ENCODE data around the gene FAM83B.
"Not testable (repeated sequence)": the region's sequence is repeated elsewhere in the genome, so short reads cannot be mapped to it uniquely, and the experiment has no call there.

Gene FAM83B, protein sequence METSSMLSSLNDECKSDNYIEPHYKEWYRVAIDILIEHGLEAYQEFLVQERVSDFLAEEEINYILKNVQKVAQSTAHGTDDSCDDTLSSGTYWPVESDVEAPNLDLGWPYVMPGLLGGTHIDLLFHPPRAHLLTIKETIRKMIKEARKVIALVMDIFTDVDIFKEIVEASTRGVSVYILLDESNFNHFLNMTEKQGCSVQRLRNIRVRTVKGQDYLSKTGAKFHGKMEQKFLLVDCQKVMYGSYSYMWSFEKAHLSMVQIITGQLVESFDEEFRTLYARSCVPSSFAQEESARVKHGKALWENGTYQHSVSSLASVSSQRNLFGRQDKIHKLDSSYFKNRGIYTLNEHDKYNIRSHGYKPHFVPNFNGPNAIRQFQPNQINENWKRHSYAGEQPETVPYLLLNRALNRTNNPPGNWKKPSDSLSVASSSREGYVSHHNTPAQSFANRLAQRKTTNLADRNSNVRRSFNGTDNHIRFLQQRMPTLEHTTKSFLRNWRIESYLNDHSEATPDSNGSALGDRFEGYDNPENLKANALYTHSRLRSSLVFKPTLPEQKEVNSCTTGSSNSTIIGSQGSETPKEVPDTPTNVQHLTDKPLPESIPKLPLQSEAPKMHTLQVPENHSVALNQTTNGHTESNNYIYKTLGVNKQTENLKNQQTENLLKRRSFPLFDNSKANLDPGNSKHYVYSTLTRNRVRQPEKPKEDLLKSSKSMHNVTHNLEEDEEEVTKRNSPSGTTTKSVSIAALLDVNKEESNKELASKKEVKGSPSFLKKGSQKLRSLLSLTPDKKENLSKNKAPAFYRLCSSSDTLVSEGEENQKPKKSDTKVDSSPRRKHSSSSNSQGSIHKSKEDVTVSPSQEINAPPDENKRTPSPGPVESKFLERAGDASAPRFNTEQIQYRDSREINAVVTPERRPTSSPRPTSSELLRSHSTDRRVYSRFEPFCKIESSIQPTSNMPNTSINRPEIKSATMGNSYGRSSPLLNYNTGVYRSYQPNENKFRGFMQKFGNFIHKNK

DNA sequence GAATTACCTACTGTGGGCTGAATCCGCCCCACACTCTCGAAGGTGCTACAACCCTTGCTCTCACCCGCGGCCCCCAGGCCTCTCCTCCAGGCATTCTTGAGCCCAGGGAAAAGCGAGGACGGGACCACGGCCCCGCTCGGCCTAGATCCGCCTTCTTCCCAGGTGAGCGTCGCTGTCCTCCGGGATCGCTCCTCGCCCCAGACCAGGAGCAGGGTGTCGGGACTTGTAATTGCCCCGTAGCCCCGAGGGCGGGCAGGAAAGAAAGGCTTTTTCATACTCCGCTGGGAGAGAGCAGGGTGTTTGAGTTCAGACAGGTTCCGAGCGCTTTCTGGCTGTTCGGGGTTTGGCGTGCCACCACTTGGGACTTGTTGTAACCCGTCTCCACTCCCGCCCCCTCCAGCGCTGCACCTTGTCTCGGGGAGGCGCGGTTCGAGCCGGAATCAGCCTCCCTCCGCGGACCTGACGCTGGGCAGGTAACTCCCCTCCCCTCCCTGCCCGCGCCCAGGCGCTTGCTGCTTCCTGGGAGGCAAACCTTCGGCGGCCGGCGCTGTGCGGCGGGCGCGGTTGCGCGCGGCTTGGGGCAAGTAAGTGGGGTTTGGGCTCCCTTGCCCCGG, at the start of gene FAM83B:
Gene FAM83B, plus strand, starts transcription at position 529 of the 614 bp plus-strand sequence. CDS start 23,476 bp downstream, outside the sequence.
- no peak for DNase-seq

DNA sequence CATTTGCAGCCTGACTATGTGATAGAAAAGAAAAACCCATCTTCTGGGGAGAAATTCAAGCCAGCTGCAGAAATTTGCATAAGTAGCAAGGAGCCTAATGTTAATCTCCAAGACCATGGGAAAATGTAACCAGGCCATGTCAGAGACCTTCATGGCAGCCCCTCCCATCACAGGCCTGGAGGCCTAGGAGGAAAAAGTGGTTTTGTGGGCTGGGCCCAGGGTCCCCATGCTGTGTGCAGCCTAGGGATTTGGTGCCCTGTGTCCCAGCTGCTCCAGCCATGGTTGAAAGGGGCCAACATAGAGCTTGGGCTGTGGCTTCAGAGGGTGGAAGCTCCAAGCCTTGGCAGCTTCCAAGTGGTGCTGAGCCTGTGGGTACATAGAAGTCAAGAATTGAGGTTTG, 49.7 kb upstream of the FAM83B start:
- not testable (repeated sequence) for DNase-seq

DNA sequence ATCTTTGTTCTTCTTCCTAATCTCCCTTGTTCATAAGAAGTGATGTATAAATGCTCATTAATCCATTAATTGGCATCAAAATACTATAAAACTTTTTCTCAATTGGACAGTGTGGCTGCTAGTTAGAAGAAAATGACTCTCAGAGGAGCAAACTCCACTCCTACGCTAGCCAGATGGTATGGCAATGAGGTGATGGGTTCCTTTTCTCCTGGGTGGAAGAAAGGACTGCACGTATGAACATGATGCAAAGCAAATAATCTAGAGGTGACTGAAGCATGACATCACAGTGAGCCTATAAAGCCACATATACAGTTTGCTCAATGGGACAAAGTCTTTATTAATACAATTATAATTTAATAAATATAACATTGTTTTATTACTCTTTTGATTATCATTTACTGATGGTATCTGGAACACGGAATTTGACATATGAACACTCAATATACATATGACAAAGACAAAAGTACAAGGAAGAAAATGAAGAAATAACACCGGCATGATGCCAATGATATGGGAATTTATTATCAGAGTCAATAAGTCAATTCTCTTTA, 46.4 kb upstream of the FAM83B start:
- no peak for DNase-seq

DNA sequence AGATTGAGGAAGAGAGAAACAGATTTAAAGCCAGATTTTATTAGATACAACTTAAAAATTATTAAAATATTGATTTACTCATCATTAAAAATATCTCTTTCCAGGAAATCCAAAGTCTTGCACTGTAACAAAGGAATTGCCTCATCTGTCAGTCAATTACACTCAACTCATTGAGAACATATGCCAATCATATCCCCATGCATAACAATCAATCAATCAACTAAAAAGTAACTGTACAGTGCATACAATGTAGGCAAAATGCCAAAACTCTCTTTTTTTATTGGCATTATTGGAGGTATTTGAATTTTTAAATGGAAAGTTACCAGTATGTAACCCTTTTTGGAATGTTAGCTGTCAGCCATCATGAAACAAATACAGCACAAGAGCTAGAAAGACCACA, 45.3 kb upstream of the FAM83B start:
- DNase-seq, result no peak

DNA sequence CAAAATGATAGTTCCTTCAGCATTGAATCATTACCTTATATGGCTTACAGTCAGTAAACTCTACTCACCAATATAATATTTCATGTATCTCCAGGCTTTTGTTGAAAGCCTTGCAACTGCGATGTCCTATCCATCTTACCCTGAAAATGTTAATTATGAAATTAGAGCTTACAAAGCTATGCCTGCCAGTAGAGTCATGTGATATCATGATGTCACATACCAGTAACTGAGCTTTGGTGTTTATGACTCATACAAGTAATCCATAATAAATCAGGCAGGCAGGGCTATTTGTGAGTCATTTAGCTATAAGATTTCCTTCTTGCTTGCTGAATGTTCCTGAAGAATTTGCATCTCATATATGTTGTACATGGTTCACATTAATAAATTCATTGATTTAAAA, 44.9 kb upstream of the FAM83B start:
- no peak for DNase-seq

DNA sequence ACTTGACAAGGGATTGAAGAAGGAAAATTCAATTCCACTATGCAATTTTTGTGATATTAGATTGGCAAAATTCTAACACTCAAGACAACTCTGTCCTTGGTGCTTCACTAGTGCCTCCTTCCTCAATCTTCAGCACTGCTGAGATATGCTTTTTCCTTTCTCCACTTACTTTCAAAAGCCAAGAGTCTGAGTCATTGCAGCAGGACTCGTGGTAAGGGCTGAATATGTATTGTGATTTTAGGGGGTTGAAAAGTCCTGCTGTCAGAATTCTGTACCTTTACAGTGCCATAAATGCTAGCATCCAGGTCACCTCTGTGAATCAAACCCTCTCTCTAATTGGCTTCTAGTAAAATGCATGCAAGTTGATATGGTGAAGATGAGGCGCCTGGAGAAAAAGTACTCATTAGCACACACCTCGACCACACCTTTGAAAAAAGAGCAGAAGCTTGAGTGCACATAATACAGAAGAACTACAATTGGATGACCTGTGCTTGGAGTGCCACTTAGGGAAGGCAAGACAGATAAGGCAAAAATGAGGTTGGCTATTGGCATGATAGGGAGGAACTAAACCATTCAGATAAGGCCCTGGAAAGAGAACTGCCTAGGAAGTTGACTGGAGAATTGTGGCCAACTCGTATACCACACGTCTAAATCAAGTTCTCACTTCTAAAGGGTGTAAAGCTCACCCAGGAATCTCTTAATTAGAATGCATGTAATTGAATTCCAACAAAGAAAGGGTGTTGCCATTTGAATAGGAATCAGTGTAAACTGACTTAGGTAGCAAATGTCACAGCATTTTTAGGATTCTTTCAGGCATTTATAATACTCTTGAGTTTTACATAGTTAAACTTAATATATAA, 43.6 kb upstream of the FAM83B start:
- no peak for DNase-seq

DNA sequence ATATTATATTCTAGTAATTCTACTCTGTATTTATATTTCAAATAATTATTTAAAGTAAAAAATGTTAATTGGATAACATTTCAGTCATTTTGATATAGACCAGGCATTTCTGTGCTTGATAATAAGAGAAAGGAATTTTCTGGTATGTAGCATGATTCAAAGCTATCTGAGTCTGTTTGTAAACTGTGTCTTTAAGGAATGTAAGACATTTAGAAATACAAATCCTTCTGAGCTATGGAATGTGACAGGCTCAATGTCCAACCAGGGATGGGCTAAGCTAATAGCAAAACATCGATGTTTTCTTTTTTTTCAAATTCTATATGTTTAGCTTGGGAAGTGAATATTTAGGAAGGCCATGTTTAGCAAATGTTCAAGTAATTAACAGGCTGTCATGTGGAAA, 41.5 kb upstream of the FAM83B start:
- no peak for DNase-seq

DNA sequence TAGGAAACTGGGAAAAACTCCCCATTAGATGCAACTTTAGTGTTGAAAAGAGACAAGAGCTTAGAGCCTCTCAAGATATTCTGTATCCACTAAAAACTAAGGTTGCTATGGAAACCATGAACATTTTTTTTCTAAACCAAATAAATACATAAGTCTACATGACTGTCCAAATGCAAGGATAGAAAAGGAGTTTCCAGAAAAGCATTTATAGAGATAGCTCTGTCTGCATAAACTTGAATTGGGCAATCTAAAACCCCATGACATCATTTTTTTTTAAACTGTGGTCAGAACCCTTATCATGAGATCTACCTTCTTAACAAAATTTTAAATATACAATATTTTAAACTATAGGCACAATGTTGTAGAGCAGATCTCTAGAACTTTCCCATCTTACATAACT, 36.4 kb upstream of the FAM83B start:
- DNase-seq, result no peak

DNA sequence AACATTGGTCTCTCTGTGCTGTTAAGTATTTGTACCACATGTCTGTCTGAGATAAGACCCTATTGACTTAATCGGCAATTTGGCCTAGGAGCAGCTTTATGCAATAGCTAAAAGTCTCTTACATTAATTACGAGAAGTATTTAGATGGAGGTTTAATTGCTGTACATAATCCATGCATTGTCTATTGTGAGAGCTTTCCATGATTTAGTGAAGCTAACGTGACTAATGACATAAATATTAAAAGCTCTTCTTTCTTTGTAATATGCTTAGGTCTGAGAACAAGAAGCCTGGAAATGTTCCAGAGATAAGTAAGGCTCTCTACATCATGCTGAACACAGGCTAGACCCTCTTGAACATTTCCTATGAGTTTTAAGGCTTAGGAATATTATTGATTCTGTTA, 32.7 kb upstream of the FAM83B start:
- no peak for DNase-seq

DNA sequence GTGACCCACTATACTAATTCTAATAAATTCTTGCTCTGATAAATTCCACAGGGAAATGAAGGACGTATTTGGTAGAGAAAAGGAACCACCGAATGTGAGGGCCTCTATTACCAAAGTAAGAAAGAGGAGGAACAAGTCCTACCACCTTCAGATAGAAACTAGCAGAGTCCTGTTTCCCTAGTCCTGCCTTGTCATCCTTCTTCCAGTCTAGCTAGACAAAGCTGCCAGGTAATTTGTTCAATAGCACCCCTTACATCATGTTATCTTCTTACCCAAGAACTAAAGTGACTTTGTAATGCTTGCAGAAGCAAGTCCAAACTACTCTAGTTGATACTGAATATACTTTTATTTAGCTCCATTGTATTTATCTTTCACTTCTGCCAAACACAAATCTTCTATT, 29.3 kb upstream of the FAM83B start:
- no peak for DNase-seq

DNA sequence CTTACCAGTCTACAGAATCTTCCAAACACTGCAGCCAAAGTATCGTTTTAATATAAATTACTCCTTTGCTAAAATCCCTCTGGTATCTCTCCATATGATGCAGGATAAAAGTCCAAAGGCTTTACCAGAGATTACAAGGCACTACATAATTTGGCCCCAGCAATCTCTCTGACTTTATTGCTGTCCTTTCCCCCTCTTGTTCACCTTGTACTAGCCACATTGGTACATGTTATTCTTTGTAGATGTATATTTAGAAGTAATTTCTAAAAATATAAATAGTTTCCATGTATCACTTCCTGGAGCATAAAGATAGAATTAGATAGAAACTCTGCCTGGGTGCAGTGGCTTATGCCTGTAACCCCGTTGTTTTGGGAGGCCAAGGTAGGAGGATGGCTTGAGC, 28.7 kb upstream of the FAM83B start:
- no peak for DNase-seq

DNA sequence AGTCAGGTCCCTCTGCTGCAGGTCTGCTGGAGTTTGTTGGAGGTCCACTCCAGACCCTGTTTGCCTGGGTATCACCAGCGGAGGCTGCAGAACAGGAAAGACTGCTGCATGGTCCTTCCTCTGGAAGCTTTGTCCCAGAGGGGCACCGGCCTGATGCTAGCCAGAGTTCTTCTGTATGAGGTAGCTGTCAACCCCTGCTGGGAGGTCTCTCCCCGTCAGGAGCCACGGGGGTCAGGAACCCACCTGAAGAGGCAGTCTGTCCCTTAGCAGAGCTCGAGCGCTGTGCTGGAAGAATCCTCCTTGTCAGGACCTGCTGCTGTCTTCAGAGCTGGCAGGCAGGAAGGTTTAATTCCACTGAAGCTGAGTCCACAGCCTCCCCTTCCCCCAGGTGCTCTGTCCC, 22.3 kb upstream of the FAM83B start:
- not testable (repeated sequence) for DNase-seq

DNA sequence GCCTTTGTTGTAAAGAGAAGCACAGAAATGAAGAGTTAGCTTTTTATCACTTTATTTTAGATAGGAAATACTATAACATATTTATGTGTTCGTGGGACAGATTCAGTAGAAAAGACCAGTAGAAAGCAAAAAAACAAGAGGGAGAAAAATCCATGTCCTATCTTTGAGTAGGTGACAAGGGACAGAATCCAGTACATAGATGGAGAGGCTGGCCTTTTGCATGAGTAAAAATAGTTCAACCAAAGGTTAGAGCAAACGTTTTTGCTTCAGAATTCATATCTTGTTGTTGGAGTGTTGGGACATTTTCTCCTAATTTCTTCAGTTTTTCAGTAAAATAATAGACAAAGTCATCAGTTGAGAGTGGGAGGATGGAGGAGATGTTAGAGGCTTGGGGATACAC, 19.6 kb upstream of the FAM83B start:
- DNase-seq, result no peak

DNA sequence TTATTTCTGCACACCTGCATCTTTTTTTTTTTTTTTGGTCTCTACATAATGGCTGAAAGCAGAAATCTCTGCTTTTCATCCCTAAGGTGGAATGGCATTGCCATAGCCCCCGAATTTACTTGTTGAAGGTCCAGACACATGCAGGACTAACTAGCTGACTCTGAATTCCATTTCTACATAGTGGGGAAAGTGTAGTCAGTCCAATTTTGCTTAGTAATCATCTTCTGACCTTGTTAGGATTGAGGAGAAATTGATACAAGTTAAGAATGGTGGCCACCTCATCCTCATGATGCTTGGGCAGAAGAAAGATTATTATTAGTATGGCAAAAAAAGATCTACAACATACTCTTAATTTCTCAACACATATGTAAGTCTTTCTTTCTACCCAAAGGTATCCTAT, 16.4 kb upstream of the FAM83B start:
- DNase-seq, result no peak

DNA sequence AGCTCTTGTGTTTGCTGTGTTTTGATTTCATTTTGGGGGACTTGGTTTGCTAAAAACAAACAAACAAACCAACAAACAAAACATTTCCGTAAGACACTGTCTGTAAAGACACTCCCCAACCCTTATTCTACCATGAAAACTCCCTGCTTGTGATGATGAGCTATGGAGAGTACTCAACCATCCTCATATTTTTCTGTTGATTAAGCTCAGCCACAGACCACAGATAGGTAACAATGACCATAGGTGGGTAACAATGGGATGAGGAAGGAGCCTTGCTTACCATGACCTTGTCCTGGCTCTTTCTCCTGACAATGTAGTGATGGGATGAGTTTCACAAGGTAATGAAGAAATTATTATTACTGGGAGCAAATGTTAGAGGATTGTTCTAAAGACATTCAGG, 11.4 kb upstream of the FAM83B start:
- DNase-seq, result no peak

DNA sequence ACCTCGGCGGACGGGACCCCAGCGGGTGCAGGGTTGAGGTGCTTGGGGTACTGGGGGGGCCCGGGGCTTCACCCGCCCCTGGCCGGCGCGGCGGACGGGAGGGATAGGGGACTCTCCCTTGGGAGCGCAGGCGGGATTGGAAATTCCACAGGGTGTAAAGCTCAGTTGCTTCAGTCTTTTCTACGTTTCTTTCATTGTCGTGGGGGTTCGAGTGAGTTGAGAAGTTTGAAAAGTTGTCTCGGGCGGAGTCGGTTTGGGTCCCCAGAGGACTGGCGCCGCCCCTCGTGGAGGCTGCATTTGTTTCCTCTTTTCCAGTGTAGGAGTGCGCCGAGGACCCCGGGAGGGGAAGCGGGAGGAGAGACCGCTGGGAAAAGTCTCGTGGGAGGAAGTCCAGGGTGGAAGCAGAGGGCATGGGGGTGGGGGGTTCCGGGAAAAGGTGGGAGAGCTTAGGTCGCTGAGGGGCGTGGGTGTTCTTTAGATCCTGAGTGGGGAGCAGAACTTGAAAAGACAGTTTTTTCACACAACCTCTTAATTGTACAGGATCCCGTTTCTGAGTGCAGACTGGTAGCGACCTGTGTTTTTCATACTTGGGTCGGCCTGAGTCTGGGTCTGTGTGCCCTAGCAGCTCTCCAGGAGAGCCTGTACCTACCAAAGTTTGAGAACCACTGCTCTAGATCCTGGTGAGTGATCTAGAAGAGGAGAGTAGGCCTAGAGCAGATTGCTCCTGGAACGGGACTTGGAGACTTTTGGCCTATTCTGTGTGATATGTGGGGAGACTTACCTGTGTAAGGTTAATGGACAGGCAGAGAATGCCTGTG, 495 bp downstream of the FAM83B start:
- DNase-seq, result no peak

DNA sequence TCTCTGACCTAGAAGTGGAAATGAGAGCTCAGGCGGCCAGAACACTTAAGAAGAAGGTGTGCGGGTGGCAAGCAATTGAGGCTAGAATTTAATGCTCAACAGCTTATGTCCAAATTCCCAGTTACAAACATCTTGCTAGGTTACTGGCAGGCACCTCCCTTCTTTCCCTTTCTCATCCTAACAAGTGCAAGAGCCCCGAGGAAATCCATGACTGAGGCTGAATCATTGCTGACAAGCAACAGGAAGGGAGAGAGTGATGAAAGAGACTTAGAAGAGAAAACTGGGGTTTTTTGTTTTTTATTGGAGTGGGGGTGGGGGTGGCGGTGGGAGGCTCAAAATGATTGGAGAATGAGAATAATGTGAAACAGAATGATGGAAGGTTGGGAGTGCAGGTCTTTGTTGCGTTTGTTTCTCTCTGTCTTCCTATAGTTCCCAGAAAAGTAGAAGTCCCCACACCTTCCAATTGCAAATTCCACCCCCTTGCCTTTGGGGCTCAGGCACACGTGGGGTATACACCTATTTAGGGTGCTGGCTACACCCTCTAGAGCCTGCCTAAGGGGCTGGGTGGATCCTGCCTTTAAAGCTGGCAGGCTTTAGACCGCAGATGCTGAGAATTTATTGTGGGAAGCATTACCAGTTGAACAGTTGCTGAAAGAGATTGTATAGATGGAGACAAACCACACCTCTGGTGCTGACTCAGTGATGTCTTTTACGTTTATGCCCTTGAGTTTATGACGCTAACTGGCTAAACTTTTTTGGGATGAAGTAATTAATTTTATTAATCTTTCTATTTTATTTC, 1.4 kb downstream of the FAM83B start:
- DNase-seq, result no peak

DNA sequence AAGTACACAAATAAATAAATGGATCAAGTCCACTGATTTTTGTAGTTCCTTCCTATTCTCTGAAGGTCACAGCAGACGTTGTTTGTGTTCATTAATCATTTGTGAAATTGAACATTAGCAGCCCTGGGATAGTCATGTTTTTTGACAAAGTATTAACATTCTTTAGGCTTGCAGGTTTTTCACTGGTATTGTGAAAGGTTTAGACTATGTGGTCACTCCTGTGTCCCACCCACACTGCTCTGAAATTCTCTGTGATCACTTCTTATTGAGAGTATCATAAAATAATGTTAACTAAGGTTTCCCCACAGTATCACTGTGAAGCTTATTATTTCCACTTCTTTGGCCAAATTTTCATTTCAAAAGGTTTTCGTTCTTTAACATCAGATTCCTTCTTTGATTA, 3.5 kb downstream of the FAM83B start:
- DNase-seq, result no peak

DNA sequence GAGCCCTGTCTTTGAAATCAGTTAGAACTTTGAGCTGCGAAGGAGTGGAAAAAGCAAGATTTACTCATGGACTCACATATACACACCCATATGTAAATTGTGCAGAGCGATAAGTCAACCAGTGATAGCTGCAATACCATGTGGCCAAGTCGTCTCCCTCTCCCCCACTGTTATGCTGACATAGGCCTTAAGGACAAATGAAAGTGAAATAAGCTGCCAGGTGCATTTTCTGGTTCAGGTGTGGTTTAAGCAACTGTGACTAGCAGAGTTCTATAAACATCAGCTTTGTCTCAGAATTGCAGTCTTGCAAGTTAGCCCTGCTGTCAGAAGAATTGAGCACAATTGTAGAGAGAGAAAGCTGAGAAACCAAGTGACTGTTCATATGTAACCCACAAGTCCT, 9.6 kb downstream of the FAM83B start:
- DNase-seq, result no peak

DNA sequence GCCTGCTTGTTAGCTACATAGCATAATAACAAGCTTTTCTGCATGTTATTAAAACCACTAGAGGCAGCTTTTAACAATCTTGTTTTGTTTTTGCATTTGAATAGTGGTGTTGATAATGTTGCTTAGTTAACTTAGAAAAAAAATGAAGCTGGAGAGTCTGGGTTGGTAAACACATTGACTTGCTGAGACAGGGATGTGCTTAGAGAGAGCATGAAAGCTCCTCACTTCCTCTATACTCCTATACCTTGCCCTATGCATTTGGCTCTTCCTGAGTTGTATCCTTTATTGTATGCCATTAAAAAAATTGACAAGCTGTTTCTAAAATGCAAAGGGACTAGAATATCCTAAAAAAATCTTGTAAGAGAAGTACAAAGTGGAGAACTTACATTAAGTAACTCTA, 13.6 kb downstream of the FAM83B start:
- DNase-seq, result no peak

Measured in NCI-H2171 (cell line).